NCI-H69 (cell line): ENCODE results near the gene BBIP1.
"Not testable (repeated sequence)": the region's sequence is repeated elsewhere in the genome, so short reads cannot be mapped to it uniquely, and the experiment has no call there.

ENCODE experiments used
- DNase-seq: peaks from one replicate; lab custom pipeline; 2025; lab: John Stamatoyannopoulos, UW

BBIP1 gene

GRCh38 chr10:110919971-110920881, 1.2 kb upstream of the BBIP1 start:
- DNase-seq: peak; percentile 78

- peak; percentile 99 for DNase-seq
These were observed 460 bp upstream of the BBIP1 start, which contains the start of gene SHOC2 for GRCh38 chr10:110919349-110919931. TSS of gene SHOC2 (plus strand) at chr10:110919604. CDS start at chr10:110964359, 44,755 bp downstream.

DNA sequence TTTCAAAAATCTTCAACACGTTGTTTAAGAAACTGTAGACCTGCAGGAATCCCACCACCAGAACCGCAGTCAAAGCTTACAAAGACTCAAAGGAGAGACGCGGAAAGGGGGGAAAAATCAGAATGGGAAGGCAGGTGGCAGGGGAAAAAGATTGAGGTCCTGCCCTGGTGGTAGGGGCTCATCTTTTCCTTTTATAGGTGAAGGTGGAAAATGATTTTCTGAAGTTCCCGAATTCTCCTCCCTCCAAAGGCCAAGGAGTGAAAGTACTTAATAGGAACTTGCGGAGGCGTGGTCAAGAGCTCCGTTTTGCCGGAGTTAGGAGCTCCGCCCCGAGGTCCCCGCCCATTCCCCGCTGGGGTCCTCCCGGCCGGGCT, 724 bp downstream of the BBIP1 start:
- DNase-seq: peak; percentile 90

GRCh38 chr10:110916554-110917346, 2.2 kb downstream of the BBIP1 start:
- peak; percentile 7 for DNase-seq

DNA sequence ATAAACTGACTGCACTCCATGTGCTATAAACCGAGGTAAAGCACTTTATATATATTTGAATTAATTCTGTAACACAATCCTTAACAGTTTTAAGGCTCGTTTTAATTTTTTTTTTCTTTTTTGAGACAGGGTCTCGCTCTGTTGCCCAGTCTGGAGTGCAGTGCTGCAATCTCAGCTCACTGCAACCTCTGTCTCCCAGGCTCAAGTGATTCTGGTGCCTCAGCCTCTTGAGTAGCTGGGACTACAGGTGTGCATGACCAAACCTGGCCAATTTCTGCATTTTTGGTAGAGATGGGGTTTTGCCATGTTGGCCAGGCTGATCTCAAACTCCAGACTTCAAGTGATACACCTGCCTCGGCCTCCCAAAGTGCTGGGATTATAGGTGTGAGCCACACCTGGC, 3.4 kb downstream of the BBIP1 start:
- not testable (repeated sequence) for DNase-seq

DNA sequence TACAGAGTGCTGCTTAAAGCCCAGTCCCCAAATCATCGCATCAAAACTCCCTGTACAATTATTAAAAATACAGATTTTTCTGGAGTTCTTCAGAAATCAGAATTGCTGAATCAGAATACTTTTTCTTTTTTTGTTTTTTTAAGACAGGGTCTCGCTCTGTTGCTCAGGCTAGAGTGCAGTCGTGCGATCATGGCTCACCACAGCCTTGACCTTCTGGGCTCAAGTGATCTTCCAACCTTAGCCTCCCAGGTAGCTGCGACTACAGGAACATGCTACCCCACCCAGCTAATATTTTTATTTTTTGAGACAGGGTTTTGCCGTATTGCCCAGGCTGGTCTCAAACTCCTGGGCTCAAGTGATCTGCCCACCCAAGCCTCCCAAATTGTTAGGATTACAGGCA, 3.9 kb downstream of the BBIP1 start:
- DNase-seq: no peak

DNA sequence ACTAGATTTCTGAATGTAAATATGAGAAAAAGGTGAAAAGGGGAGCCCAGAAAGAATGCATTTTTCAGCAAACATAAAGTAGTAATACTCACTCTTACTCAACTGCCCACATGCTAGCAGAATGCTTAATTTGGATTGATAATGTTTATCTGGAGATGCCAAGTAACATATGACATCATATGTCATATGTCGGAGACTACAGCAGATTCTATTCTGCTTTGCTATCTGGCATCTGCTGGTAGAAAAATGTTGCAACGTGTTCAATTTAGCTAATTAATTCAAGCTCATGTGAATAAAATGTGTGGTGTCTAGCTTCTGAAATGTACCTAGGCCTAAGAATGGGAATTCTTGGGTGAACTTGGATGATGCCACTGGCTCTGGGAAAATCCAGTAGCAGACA, 4.5 kb downstream of the BBIP1 start:
- DNase-seq: no peak

DNA sequence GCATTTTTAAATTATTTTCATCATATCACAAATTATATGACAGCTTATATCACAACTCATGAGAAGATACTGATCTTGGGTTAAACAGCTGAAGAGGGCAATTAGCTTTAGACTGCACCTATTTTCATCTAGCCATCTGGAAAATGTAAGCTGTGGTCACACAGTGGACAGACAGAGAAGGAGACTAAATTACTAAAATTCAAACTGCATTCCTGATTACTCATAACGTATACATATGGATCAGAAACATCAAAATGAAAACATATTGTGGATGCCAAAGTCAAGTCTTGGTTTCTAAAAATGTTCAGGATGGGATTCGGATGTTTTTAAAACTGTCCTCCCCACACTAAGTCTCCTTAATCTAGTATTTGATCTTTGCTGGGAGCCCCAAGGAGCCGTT, 6.6 kb downstream of the BBIP1 start:
- no peak for DNase-seq

DNA sequence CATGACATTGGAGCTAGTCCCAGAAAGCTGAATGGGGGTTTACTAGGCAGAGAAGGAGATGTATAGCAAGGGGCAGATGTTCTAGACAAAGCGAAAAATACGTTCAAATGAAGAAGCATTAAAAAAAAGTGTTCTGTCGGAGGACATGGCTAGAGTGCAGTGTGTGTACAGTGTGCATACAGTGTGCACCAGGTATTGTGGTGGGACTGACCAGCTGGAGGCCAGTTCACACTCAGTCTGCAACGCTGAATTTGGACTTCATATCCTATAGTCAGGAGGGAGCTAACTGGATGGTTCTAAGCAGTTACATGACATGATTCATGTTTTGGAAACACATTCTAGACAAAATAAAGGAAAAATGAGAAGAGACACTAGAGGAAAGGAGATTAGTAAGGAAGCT, 8.8 kb downstream of the BBIP1 start:
- no peak for DNase-seq

GRCh38 chr10:110903280-110904278, 15.4 kb downstream of the BBIP1 start:
- no peak for DNase-seq

DNA sequence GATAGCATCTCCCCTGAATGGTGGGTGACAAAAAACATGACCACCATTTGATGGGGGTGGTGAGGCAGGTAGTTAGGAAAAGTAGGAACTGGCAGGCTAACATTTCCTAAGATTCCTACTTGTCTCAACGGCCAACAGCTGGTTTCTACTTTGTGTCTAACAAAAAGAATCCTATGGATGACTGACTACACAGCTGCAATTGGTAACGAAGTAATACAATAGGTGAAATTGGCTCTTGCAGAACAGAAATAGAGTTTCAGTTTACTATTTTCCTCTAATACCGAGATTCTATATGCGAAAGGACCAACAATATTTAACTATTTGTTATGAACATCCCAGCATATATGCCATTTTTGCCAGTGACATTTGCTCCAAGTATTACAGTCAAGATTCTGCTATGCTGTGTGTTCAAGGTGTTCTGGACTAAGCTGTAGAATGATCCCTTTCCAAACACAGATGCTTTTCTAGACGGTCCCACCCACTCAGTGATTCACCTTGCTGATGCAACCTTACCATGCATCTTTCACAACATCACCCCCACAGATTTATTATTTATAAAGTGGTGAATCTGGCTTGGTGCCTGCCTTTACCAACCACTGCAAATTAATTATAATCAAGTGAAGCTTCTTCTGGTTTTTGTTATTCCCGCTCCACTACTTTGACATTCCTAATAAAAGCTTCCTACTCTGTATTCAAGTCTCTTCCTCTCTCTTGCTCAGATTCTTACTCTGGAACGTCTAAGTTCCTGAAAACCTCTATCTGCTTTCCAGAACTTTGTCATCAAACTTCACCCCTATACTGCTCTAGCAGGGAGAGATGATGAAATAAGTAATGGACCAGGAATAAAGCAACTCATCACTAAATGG, 16.8 kb downstream of the BBIP1 start:
- peak; percentile 13 for DNase-seq

- DNase-seq: no peak
These were observed 18.0 kb downstream of the BBIP1 start for GRCh38 chr10:110900983-110901382.

DNA sequence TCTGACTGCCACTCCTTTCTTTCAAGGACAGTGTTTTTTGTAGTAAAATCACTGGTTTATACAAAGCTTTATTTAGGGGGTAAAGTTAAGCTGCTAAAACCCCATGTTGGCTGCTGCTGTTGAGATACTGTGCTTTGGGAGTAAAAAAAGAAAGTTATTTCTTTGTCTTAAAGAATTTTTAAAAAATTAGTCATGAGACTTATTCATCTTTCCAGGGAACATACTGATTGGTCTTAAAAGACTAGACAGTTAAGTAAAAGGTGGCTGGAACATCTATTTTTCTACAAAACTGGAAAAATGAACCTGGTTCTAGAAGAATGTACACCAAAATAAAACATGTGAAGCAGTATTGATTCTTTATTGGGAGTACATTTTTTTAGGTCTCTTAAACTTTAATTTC, 20.6 kb downstream of the BBIP1 start:
- DNase-seq: no peak

DNA sequence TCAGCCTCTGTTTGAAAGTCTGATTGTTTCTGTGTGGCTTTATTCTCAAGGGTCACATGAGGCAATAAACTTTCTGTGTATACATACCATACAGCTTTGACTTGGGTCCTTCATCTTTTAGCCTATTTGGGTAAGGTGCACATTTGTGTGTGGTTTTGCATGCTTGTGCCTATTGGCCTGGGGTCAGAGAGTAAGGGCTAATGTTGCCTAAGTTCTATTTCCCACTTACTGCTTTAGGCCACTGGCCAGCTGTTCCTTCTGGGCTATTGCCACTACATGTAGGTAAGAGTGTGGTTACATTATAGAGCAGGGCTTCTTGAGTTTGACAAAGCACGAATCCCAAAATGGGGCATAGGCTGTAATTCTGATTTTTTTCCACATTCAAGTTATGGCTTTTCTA, 21.8 kb downstream of the BBIP1 start:
- no peak for DNase-seq

DNA sequence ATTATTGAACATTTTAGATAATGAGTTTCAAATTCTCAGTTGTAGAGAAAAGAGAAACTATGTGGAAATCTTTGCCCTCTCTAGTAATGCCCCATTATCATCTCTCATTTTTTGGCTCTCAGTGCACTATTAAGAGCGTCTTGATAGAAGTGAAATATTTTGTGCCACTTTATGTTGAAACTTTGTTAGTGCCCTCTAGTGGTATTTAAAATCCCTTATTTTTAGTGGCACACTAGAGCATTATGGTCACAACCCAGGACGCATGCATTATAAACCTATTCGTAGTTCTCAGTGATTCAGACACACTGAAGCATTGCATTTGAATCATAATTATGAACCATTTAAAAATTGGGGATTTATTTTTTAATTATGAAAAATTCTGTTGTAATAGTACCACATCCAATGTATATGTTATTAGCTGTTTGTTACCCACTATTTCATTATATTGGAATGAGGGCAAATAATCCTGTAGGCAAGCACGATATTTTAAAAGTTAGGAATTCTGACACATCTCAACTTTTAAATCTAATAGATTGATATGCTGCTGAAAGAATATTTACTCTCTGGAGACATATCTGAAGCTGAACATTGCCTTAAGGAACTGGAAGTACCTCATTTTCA, 25.3 kb downstream of the BBIP1 start:
- peak; percentile 52 for DNase-seq

DNA sequence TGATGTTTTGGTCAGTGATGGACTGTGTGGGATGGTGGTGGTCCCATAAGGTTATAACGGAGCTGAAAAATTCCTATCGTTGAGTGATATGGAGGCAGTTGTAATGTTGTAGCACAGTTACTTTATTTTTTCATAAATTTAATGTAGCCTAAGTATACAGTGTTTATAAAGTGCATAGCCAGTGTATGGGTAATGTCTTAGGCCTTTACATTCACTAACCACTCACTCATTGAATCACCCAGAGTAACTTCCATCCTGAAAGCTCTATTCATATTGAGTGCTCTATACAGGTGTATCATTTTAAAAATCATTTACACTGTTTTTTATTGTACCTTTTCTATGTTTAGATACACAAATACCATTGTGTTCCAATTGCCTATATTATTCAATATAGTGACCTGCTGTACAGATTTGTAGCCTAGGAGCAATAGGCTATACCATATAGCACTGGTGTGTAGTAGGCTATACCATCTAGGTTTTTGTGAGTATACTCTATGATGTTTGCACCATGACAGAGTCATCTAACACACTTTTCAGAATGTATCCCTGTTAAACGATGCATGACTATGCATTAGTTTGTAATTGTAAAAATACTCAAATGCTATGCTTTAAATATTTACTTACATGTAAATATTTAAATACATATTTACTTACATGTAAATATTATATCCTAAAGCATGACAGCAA, 26.2 kb downstream of the BBIP1 start:
- no peak for DNase-seq

- no peak for DNase-seq
These were observed 31.4 kb downstream of the BBIP1 start for GRCh38 chr10:110887560-110887959.

- DNase-seq: peak; percentile 38
These were observed 32.9 kb downstream of the BBIP1 start for GRCh38 chr10:110885932-110886674.

- DNase-seq: no peak
These were observed 35.1 kb downstream of the BBIP1 start for GRCh38 chr10:110883924-110884323.
